Umbilical cord (tissue), 2 donors: Measurements from ENCODE around the gene CFAP20DC. TPM values are rescaled to one million over a fixed set of nuclear protein-coding genes. Genes with fewer than 3 reads are reported as not detected.
"Not testable (repeated sequence)": the region's sequence is repeated elsewhere in the genome, so short reads cannot be mapped to it uniquely, and the experiment has no call there.

Experiments used
- DNase-seq: peaks from one replicate; pipeline ENCODE4 v3.0.0-alpha.2; 2015; ENCODE audit warnings: low spot score
- total RNA-seq: library from RNA; depleted of rRNA; stranded (reverse); fragments of >200 nt; gene quantifications from one replicate; pipeline ENCODE4 v1.2.3, GENCODE V29; 2014; ENCODE audit warnings: low replicate concordance; ENCODE audit not compliant: insufficient read depth

The CFAP20DC gene
- total RNA-seq, 1 donor from 2014 or later = 9.4 TPM

- DNase-seq = no peak
Observed at GRCh38 chr3:58868097-58868779, 181.6 kb downstream of the CFAP20DC start.

GRCh38 chr3:58867621-58868020, 182.2 kb downstream of the CFAP20DC start:
- DNase-seq = no peak

GRCh38 chr3:58866079-58866478, 183.7 kb downstream of the CFAP20DC start:
- no peak for DNase-seq

GRCh38 chr3:58864480-58864879, 185.3 kb downstream of the CFAP20DC start:
- no peak for DNase-seq

- no peak for DNase-seq
Observed at GRCh38 chr3:58863206-58863605, 186.6 kb downstream of the CFAP20DC start.

DNA sequence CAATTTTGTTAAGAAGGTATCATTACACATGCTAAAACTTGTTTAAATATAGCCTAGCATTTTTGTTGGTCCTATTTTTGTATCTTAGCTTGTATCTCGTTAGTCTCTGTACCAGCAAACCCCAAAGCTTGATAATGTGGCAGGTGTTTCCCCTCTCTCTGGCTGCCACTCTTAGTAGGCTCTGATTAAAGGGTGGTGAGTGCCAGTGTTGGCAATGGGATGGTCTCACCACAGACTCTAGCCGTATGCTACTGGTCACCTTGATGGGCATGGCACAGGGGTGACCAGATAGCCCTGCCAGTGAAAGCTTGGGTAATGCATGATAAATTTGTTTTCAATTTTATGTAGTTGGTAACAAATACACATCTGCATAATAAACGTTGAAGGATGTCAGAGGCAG, 188.3 kb downstream of the CFAP20DC start:
- DNase-seq = no peak

- no peak for DNase-seq
Observed at GRCh38 chr3:58858126-58858525, 191.7 kb downstream of the CFAP20DC start.

DNA sequence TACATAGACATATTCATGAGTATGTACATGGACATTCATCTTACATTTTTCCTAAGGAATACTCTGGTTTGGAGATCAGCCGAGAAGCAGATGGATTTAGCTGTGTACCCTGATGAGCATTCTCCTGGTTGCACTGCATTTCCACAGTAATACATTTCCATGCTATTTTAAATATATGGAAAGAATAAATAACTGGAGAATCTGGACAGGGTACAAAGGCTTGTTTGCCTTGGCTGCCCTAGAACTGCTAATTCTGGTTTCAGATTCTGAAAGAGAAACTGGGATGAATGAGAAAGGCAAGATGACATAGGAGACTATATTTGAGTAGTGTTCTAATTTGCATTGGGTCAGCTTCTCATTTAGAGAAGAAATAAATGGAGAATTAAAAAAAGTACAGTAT, 192.4 kb downstream of the CFAP20DC start:
- DNase-seq = no peak

- DNase-seq = no peak
Observed at GRCh38 chr3:58848826-58849225, 201.0 kb downstream of the CFAP20DC start.

DNA sequence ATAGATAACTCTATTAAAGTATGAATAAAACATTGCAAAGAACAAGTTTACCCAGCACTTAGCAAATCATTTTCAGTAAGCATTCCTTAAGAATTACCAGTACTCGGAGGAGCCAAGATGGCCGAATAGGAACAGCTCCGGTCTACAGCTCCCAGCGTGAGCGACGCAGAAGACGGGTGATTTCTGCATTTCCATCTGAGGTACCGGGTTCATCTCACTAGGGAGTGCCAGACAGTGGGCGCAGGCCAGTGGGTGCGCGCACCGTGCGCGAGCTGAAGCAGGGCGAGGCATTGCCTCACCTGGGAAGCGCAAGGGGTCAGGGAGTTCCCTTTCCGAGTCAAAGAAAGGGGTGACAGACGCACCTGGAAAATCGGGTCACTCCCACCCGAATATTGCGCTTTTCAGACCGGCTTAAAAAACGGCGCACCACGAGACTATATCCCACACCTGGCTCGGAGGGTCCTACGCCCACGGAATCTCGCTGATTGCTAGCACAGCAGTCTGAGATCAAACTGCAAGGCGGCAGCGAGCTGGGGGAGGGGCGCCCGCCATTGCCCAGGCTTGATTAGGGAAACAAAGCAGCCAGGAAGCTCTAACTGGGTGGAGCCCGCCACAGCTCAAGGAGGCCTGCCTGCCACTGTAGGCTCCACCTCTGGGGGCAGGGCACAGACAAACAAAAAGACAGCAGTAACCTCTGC, 207.6 kb downstream of the CFAP20DC start:
- not testable (repeated sequence) for DNase-seq

DNA sequence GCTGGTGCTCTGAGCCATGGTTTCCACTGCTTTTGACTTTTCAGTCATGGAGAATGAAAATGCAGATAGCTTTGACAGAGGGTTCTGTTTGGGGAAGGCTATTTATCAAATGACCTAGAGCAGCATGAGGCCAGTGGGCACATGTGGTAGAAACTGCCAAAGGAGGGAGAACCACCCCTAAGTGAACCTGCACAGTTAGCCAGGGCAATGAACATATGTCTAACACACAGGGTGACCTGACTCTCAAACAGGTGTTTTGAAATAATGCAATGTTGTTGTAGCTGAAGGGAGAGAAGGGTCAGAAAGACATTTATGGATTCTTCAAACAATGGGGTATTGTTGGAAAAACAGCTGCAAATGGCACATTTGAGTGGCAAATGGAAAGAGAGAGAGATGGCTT, 208.9 kb downstream of the CFAP20DC start:
- DNase-seq = no peak

- no peak for DNase-seq
Observed at GRCh38 chr3:58839964-58840363, 209.9 kb downstream of the CFAP20DC start.

GRCh38 chr3:58839187-58839586, 210.6 kb downstream of the CFAP20DC start:
- no peak for DNase-seq

GRCh38 chr3:58837856-58838255, 212.0 kb downstream of the CFAP20DC start:
- no peak for DNase-seq

DNA sequence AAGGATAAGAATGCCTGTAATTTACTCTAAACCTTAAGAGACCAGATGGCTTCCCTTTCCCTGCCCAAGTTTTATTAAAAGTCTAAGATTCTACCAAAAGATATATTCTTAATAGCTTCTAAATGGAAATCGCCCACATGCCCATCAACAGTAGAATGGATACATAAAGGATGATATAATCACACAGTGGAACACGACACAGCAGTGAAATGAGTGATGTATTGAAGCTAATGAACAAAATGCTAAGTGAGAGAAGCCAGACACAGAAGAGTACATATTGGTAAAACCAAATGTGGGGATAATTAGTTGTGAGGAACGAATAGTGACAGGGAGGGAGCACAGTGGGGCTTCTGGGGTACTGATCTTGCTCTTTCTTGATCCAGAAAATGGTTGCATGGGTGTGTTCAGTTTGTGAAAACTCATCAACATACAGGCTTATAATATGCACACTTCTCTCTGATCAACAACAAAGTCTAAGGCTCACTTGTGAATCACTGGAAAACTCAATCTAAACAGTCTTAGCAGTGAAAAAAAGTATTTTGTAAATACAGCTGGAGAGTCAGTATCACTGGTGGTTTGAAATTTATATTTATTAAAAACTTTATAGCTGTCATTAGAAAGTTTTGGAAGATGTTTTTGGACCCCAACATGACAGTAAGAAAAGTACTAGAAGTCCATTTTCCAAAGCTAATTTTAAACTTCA, 212.5 kb downstream of the CFAP20DC start:
- no peak for DNase-seq

DNA sequence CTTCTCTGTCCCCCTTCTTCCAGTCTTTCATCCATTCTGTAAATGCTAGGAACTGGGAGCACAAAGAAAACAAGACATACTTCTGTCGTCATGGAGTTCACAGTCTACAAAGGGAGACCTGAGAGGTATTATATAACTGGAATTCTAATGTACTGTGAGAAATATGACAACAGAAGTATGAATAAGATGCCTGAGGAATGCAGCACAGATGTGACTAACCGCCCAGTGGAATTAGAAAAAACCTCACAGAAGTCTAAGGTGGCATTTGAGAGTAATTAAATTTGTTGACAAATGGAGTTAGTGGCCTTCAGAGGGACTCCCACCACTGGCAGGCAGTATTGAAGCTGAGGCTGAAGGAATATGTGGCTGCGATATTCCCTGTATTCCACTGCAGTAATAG, 214.7 kb downstream of the CFAP20DC start:
- no peak for DNase-seq

DNA sequence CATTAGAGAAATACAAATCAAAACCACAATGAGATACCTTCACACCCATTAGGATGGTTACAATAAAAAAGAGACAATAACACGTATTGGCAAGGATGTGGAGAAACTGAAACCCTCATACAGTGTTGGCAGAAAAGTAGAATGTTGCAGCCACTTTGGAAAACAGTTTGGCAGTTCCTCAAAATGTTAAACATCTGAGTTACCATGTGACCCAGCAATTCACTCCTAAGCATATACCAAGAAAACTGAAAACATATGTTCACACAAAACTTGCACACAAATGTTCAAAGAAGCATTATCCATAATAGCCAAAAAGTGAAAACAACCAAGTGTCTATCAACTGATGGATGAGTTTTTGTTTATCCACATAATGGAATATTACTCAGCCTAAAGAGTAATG, 216.3 kb downstream of the CFAP20DC start:
- DNase-seq = no peak

DNA sequence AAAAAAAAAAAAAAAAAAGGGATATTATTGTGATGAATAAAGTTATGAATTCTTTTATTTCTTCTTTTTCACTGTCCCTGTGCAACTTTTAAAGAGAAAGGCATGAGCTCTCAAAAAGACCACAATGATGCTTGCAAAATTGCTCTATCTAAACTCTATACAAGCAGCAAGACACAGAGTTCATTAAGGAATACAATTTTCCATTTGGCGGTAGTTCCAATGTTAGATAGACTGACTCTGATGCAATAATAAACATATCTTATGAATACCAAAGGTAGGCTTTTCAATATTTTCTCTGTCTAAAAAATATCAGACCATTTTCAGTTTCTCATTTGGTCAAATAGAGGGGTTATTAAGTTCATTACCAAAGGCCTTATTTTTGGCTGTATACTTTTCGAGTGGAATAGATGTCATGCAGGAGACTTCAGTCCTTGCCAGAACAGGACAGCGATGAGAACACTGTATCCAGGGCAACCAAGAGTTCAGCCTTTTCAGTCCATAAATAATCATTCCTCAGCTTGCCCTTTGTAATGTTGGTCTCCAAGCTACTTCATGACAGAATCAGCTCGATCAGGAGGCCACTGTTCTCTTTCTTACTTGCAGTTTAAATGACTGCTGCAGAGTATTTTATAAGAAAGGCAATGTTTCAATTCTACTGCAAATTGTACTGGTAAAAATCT, 220.4 kb downstream of the CFAP20DC start:
- DNase-seq = no peak

DNA sequence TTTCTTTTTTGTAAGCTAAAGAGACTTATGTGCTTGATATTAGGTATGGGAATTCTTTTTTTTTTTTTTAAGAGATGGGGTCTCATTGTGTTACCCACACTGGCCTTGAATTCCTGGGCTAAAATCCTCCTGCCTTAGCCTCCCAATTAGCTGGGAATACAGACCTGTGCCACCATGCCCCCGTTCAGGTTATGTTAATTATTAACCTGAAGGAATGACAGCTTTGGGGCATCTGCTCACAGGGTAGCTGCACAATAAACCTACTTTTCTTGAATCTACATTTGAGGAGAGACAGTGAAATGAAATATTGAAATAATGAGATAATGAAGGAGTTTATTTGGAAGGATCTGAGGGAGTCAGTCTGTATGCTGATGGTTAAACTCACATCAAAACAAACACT, 225.0 kb downstream of the CFAP20DC start:
- no peak for DNase-seq

DNA sequence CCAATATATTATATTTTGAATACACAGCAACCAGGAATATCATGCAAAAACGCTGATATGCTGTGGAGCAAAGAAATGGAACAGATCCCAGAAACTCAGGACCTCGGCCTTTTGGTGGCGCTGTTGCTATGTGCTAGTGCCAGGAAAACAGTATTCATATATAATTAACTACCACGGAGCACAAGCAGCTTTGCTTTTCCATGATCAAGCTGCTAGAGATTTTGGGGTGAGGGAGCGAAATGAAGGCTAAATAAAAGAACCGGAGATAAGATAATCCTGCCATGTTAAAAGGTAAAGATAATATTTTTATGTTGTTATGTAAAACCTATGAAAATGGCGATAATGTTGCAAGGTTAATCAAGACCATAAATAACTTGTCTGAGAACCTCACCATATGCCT, 225.5 kb downstream of the CFAP20DC start:
- peak; percentile 76 for DNase-seq

- not testable (repeated sequence) for DNase-seq
Observed at GRCh38 chr3:58806551-58807244, 243.1 kb downstream of the CFAP20DC start.

GRCh38 chr3:58804914-58805313, 244.9 kb downstream of the CFAP20DC start:
- DNase-seq = no peak
